GM18498 (cell line): Measurements from ENCODE around the gene SLX4IP.

Source experiments
- ATAC-seq: cut with Tn5 transposase; IDR thresholded peaks from one replicate; pipeline ENCODE4 v1.9.1; 2021; ENCODE audit warnings: mild to moderate bottlenecking, moderate library complexity; ENCODE audit not compliant: unreplicated experiment

Gene SLX4IP

DNA sequence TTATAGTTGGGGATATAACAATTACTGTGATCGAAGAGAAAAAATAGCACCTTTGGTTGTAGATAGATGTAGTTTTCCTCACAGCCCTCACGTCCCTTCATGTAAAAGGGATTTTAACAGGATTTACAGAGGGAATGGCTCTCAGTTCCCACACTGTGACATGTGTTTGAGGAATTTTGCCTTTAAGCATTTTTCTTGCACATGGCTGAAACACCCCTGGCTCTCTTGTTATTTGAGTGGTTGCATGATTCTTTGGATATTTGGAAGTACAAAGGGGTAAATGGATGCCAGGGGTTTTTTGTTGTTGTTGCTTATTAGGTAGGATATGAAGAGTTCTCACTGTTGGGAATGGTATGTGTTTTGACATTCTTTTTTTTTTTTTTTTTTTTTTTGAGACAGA is 190.5 kb downstream of the SLX4IP start:
- ATAC-seq, result no peak

DNA sequence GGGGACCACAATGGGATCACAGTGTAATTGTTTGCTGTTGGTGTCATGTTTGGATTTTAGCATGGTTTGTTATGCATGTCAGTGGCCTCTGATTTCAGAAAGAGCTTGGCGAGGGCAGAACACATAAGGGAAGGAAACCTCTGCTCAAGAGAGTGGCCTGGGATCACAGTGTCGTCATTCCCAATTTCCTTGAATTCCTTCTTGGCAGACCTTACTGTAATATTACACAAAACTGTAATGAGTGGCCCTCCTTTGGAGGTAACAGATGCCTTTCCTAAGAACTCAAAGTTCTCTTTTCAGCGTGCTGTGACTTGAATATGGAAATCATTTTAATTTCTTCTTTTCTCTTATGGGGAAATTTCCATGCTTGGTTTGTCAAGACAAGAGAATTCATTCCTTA is 191.8 kb downstream of the SLX4IP start:
- no peak for ATAC-seq

DNA sequence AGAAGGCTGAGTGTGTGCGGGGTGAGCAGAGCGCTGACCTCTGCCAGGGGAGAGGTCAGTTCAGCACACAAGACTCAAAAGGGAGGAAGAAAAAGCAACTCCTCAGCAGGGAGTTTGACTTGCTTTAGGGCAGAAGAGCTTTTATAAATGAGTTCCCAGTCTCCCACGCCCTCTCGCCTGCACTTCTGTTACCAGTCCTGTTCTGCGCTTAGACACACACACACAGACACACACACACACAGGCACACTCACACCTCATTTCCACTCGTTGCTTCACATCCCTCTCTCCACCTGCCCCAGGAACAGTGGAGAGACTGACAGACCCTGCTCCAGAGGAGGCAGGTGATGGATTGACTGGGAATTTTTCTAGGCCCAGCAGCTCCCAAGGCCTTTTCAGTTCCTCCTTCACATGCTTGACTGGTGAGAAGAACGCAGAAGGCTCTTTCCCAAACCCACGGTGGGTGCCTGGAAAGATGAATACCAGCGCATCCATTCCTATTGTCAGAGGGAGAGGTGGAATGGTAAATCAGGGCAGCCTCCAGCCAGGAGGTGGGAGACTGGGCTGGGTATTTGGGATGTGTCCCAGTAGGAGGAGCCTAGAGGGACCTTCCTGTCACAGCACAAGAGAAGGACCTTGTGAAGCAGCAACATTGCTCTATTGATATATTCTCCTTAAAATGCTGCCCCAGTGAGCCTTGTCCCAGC is 195.0 kb downstream of the SLX4IP start:
- no peak for ATAC-seq

DNA sequence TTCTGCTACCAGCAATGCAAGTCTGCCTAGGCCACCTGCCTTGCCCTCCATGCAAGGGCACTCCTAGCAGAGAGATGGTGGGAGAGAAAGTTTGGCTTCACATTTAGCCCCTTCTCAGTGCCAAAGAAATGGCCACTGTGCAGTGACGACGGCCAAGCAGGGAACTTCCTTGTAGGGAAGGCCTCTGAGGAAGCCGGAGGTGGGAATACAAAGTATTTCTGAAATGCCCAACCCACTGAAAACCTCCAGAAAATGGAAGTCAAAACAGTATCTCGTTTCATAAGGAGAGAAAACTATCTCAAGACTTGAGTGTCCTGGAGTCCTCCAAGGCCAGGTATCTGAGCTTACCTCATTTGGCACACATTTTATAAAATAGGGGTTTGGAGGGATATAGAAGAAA is 196.0 kb downstream of the SLX4IP start:
- no peak for ATAC-seq

DNA sequence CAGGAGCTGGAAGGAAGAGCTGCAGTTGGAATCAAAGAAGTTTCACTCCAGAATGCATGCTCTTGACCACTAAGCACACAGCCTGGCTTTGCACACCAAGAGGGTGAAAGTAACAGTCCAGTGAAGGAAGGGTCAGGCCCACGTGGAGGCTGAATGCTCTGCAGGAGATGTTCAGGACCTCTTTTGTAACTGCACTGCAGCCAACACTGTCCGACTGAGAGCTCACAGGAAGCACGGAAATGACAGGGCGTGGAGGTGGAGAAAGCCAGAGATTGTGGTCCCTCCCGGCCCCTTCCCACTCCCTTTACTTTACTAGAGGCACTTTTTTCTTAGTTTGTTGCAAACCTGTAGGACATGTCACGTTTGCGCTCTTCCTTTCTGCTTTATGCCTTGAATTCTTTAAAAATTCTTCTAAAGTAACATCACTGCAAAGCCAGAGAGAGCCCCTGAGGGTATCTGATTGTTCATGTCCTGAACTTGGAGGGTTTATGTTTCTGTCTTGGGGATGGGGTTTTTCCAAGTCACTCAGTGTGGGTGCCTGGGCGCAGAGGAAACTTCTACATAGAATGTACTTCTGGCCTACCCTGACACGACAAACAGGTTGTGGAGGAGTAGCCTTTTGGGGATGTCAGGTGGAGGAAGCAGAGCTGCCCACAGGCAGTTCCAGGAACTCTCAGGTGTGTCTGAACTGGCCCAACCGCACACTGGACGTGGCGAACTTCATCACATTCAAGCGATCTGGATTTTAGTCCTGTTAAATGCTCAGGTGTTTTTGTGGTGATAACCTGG is 197.8 kb downstream of the SLX4IP start:
- no peak for ATAC-seq

- no peak for ATAC-seq
Observed at GRCh38 chr20:10633718-10634117, 198.6 kb downstream of the SLX4IP start.

- ATAC-seq, result no peak
Observed at GRCh38 chr20:10634211-10634610, 199.1 kb downstream of the SLX4IP start.

DNA sequence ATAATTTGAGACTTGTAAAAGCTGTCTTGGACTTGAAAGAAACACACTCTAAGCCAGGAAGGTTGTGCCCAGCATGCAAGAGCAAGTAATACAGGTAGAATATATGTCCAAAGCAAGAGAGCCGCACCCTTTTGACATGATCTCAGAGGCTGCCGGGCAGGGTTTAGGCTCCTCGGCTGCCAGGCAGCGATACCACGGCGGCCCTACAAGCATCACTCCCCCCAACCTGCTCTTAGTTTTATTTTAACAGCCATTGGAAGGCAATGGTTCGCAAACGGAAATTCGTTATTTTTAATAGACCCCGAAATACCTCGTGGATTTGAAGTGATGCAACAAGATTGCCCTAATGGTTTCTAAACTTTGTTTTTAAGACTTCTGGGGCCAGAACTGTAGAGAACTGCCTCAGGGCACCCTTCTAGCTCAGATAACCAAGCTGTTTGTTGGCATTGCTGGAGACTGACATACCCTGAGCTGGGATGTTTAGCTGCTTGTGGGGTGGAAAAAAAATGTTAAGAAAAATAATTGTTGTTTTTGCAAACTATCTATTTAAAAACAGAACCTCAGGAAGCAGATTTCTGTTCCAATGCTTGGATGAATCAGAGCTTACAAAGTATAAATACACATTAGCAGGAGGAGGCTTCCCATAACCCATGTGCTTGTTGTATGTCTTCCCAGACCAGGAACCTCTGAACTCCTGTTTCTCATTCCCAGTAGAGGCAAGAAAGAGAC is 199.7 kb downstream of the SLX4IP start:
- no peak for ATAC-seq

GRCh38 chr20:10635476-10636208 is 200.5 kb downstream of the SLX4IP start:
- ATAC-seq, result no peak

- no peak for ATAC-seq
Observed at GRCh38 chr20:10636326-10636818, 201.3 kb downstream of the SLX4IP start.

DNA sequence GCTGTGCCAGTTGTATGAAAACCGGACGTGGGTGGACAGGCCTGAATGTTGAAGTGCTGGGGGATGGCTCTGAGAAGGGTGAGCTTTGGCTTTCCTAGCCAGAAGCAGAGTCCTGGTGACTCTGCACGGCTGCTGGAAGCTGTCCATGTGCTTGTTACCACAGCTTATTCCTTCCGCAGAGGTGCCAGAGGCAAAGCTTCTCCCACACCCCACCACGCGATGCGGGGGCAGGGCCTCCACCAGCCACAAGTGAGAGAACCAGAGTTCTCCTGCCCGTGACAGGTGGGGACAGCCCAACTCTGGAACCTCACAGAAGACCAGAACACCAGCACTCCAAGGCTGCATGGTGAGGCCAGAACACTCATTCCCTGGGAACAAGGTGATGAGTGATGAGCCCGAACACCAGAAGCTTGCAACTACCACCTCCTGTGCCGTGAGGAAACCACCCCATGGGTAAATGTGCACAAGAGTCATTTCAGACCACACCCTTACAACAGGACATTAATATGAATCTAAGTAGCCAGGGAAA is 202.0 kb downstream of the SLX4IP start:
- no peak for ATAC-seq

GRCh38 chr20:10637563-10637962 is 202.5 kb downstream of the SLX4IP start:
- no peak for ATAC-seq

DNA sequence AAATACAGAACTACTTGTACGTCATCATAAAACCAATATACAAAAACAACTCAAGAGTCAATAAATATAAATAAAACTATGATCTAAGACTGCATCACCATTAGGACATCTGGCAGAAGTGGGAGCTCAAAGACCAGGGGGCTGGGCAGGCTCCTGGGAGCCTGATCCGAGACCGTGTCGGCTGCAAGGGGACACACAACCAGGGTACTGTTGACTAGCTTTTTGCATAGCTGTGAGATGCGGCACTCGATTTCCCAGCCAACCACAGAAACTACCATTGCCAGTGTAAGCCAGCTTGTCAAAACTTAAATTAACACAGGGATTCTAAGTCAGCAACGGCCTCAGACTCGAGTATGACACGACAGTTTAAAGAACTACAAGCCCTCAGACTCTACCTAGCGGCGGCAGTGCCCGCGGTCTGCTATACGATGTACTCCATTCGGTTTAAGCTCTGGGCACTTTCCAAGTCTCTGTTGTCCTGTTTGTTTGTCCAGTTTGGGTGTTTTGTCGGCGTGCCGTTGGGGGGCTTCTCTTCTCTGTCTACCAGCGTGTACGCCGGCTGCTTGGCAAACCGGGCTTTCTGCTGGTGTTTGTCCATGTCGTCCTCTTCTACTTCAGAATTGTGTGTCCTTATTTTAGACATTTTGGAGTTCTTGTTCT is 204.1 kb downstream of the SLX4IP start:
- no peak for ATAC-seq

DNA sequence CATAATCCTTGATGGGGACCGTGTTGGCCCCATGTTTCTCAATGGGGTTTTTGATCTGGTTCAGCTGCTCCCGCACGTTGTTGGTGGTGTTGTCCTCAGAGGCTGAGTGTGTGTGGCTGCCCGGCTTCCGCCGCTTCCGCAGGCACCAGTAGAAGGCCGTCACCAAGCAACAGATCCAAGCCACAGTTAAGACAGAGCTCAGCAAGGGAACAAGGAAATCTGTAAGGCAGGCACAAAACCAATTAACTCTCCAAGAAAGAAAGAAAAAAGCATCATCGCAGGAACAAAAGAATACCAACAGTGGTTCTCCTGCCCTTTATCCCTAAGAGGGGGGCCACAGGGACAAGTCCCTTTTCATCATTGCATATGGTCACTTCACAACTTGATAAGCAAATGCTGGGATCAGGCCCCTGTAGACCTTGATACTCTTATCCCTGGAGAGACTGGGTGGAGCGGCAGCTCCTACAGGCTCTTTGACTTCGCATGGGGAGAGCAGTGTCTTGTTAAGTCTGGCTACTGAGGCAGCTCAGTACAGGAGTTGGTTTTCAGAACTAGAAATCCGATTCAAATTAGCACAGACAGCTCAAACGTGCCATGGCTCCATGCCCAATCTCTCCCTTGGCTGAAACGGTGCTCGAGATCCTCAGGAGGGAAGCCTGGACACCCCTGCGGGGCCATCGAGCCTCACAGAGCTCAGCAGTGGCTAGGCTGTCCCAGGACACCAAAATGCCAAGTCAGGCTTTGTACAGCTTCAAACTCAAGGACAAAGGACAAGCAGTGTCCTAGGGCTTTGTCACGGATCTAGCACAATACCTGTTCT is 204.8 kb downstream of the SLX4IP start:
- ATAC-seq, result no peak

DNA sequence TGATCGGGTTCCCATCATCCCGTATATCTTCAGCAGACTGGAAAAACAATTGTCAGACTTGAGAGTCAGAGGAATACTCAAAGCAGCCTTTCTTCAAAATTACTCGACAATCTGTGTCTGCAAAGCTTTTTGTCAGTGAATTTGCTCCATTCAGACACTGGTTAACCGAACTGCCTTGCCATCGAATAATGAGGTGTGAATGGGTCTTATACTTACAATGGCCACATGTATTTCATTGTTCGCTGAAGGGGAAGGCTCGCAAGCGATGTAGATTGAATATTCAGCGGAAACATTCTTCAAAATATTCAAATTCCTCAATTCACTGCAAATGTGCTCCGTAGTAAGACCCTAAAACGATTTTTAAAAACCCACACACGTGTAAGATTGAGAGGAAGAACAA is 205.8 kb downstream of the SLX4IP start:
- no peak for ATAC-seq

GRCh38 chr20:10641467-10641866 is 206.4 kb downstream of the SLX4IP start:
- no peak for ATAC-seq

GRCh38 chr20:10641893-10642292 is 206.8 kb downstream of the SLX4IP start:
- no peak for ATAC-seq

- ATAC-seq, result no peak
Observed at GRCh38 chr20:10642856-10643559, 207.9 kb downstream of the SLX4IP start.

- ATAC-seq, result no peak
Observed at GRCh38 chr20:10643560-10643873, 208.4 kb downstream of the SLX4IP start.
